Keratinocyte (primary cell): ENCODE results near the gene TMEM245. TPM values are rescaled to one million over a fixed set of nuclear protein-coding genes. Genes with fewer than 3 reads are reported as not detected.

ENCODE experiments used
- DNase-seq: peaks from one replicate; pipeline ENCODE4 v3.0.0-alpha.2; 2011; ENCODE audit warnings: low read depth, missing footprints, low spot score
- FAIRE-seq: peaks from 2 replicates; lab custom pipeline; 2011; peaks lifted over from hg19 to GRCh38; lab: Jason Lieb, UNC
- H2AFZ ChIP-seq: 2 replicates; pipeline ENCODE4 v1.6.0; 2012; ENCODE audit warnings: low read length, control low read depth, inconsistent platforms; ENCODE audit not compliant: control insufficient read depth
- H3K27ac ChIP-seq: 2 replicates; pipeline ENCODE4 v1.5.1; 2011; ENCODE audit warnings: low read length; ENCODE audit not compliant: control insufficient read depth, insufficient read depth
- H3K27me3 ChIP-seq: 3 replicates; pipeline ENCODE4 v1.6.0; 2011; ENCODE audit warnings: low read length; ENCODE audit not compliant: control insufficient read depth, insufficient read depth; ENCODE audit errors: extremely low read depth
- H3K36me3 ChIP-seq, 2 experiments: 2 replicates in 1 of 2; 3 replicates in 1 of 2; pipeline ENCODE4 v1.5.1; 2011; ENCODE audit warnings: low read length in 2 of 2, mild to moderate bottlenecking in 1 of 2; ENCODE audit not compliant: control insufficient read depth in 2 of 2, insufficient read depth in 2 of 2; ENCODE audit errors: extremely low read depth in 1 of 2
- H3K4me1 ChIP-seq: 3 replicates; pipeline ENCODE4 v1.5.1; 2011; ENCODE audit warnings: low read length; ENCODE audit not compliant: control insufficient read depth, insufficient read depth; ENCODE audit errors: extremely low read depth
- H3K4me2 ChIP-seq: 3 replicates; pipeline ENCODE4 v1.6.0; 2011; ENCODE audit warnings: low read depth, low read length; ENCODE audit not compliant: control insufficient read depth, insufficient read depth; ENCODE audit errors: extremely low read depth
- H3K4me3 ChIP-seq, 3 experiments: fragments of 200-600 bp in 1 of 3; sonication (generic) in 1 of 3; 2 replicates in 2 of 3; 3 replicates in 1 of 3; pipeline ENCODE4 v1.5.1; 2011 to 2016; ENCODE audit warnings: low read length in 3 of 3, mild to moderate bottlenecking in 3 of 3, control low read depth in 2 of 3, inconsistent platforms in 1 of 3, low read depth in 1 of 3, mixed read lengths in 1 of 3, mixed run types in 1 of 3, moderate library complexity in 1 of 3; ENCODE audit not compliant: control insufficient read depth in 2 of 3, insufficient read depth in 2 of 3; ENCODE audit errors: extremely low read depth in 1 of 3
- H3K79me2 ChIP-seq: 2 replicates; pipeline ENCODE4 v1.6.0; 2012; ENCODE audit warnings: low read length; ENCODE audit not compliant: control insufficient read depth, insufficient read depth
- H3K9ac ChIP-seq: 3 replicates; pipeline ENCODE4 v1.6.0; 2011; ENCODE audit warnings: low read length; ENCODE audit not compliant: control insufficient read depth, insufficient read depth; ENCODE audit errors: extremely low read depth
- H3K9me1 ChIP-seq: 3 replicates; pipeline ENCODE4 v1.6.0; 2011; ENCODE audit warnings: low read length; ENCODE audit not compliant: control insufficient read depth, insufficient read depth; ENCODE audit errors: extremely low read depth
- H3K9me3 ChIP-seq: 2 replicates; pipeline ENCODE4 v1.5.1; 2012; ENCODE audit warnings: low read depth, low read length; ENCODE audit not compliant: control insufficient read depth
- H4K20me1 ChIP-seq: 3 replicates; pipeline ENCODE4 v1.6.0; 2011; ENCODE audit warnings: low read length; ENCODE audit not compliant: control insufficient read depth, insufficient read depth; ENCODE audit errors: extremely low read depth
- CTCF ChIP-seq, 3 experiments: IDR thresholded peaks in 1 of 3; conservative IDR thresholded peaks in 1 of 3; optimal IDR thresholded peaks in 1 of 3; 2 replicates in 2 of 3; 3 replicates in 1 of 3; pipeline versions ENCODE3 to v1.5.1; 2011; ENCODE audit warnings: low read length in 3 of 3, mild to moderate bottlenecking in 3 of 3, moderate library complexity in 2 of 3, control low read depth in 1 of 3, inconsistent platforms in 1 of 3; ENCODE audit not compliant: insufficient read depth in 2 of 3; ENCODE audit errors: extremely low read depth in 1 of 3
- EZH2 ChIP-seq: IDR thresholded peaks from one replicate; pipeline ENCODE4 v1.6.1; 2012; ENCODE audit warnings: inconsistent platforms, mild to moderate bottlenecking, low read length, moderate library complexity
- dilution Hi-C: fragments of 300-500 bp; cut with MboI; formaldehyde crosslinking; loops from one replicate; pipeline ENCODE4 v1.7.0; 2020; ENCODE audit warnings: low sequenced_read_pairs; ENCODE audit not compliant: extremely low pct_ligation_motif_present
- polyA plus RNA-seq, 5 experiments: library from polyadenylated mRNA; depleted of rRNA in 3 of 5; stranded (reverse) in 3 of 5; stranded (forward) in 1 of 5; unstranded in 1 of 5; fragments of >200 nt; gene quantifications; 1 replicate in 1 of 5; 2 replicates in 3 of 5; 3 replicates in 1 of 5; pipeline versions ENCODE4 v1.2.1 to v1.2.3, GENCODE V29; 2011 to 2012; ENCODE audit warnings: missing spikeins in 2 of 5, low read depth in 1 of 5, low replicate concordance in 1 of 5

The TMEM245 gene
- polyA plus RNA-seq, 1 donor (not counting 4 experiments of a cell fraction or from before 2014, with no cell fraction given), result 40.0 TPM

GRCh38 chr9:109134167-109134578, 14.4 kb upstream of the TMEM245 start:
- Histone ChIP-seq H3K27me3 (no peaks in the 10 kb centered on the region), H3K4me3 (no peak overlapping the region), H3K4me2 (no peak overlapping the region), H2AFZ (no peak overlapping the region), H4K20me1 (no peaks in the 10 kb centered on the region), H3K36me3 (no peaks in the 10 kb centered on the region), H3K9me3 (no peaks in the 10 kb centered on the region), H3K4me1 (no peaks in the 10 kb centered on the region), H3K79me2 (no peaks in the 10 kb centered on the region), H3K9me1 (no peaks in the 10 kb centered on the region), H3K9ac (no peak overlapping the region), H3K27ac (no peak overlapping the region)
- dilution Hi-C loops, result no loop called here
- DNase-seq, result no peak
- no peak for FAIRE-seq
- TF ChIP-seq CTCF (optimal IDR thresholded peaks at IDR 0.05 in 1 of 3, IDR thresholded peaks at IDR 0.05 in 1 of 3, conservative IDR thresholded peaks at IDR 0.05 in 1 of 3; ENCODE audit: extremely low read depth in 1 of 3, insufficient read depth in 2 of 3, low read length in 3 of 3) (no peak), EZH2 (no peak)

- Histone ChIP-seq H3K27ac (no peak overlapping the region), H3K4me1 (no peaks in the 10 kb centered on the region), H3K4me2 (no peak overlapping the region), H3K27me3 (no peaks in the 10 kb centered on the region), H2AFZ (no peak overlapping the region), H3K9me3 (no peaks in the 10 kb centered on the region), H3K4me3 (no peak overlapping the region), H3K9ac (no peak overlapping the region), H3K36me3 (no peaks in the 10 kb centered on the region), H3K79me2 (no peaks in the 10 kb centered on the region), H4K20me1 (no peaks in the 10 kb centered on the region), H3K9me1 (no peaks in the 10 kb centered on the region)
- dilution Hi-C loops, result no loop called here
- DNase-seq (no peak), FAIRE-seq (no peak)
- no peak for TF ChIP-seq CTCF (optimal IDR thresholded peaks at IDR 0.05 in 1 of 3, IDR thresholded peaks at IDR 0.05 in 1 of 3, conservative IDR thresholded peaks at IDR 0.05 in 1 of 3; ENCODE audit: extremely low read depth in 1 of 3, insufficient read depth in 2 of 3, low read length in 3 of 3)
- no peak for TF ChIP-seq EZH2
Measured at GRCh38 chr9:109133533-109133932, 13.8 kb upstream of the TMEM245 start.
